Esophagus (tissue), 2 donors: Measurements from ENCODE around the gene ISG15. TPM values are rescaled to one million over a fixed set of nuclear protein-coding genes. Genes with fewer than 3 reads are reported as not detected.
"Not testable (repeated sequence)": the region's sequence is repeated elsewhere in the genome, so short reads cannot be mapped to it uniquely, and the experiment has no call there.

Experiments
- H3K27ac ChIP-seq, 2 donors: one replicate each; pipeline ENCODE4 v1.5.1; 2013; ENCODE audit warnings: low read depth in 2 of 2, mild to moderate bottlenecking in 2 of 2, inconsistent platforms in 1 of 2, low read length in 1 of 2, moderate library complexity in 1 of 2
- H3K27me3 ChIP-seq, 2 donors: one replicate each; pipeline ENCODE4 v1.6.1; 2013; ENCODE audit warnings: low read length in 2 of 2, control low read depth in 1 of 2, mild to moderate bottlenecking in 1 of 2; ENCODE audit not compliant: insufficient read depth in 2 of 2, control insufficient read depth in 1 of 2
- H3K36me3 ChIP-seq, 2 donors: one replicate each; pipeline ENCODE4 v1.6.1; 2013; ENCODE audit warnings: low read length in 1 of 2; ENCODE audit not compliant: control insufficient read depth in 2 of 2, insufficient read depth in 2 of 2
- H3K4me1 ChIP-seq, 2 donors: one replicate each; pipeline ENCODE4 v1.6.1; 2013; ENCODE audit warnings: low read length in 1 of 2; ENCODE audit not compliant: control insufficient read depth in 2 of 2, insufficient read depth in 2 of 2
- H3K4me3 ChIP-seq, 2 donors: one replicate each; pipeline ENCODE4 v1.5.1; 2013; ENCODE audit warnings: low read length in 2 of 2, mild to moderate bottlenecking in 2 of 2, low read depth in 1 of 2, moderate library complexity in 1 of 2
- H3K9me3 ChIP-seq, 2 donors: one replicate each; pipeline ENCODE4 v1.6.1; 2013; ENCODE audit warnings: mild to moderate bottlenecking in 2 of 2, low read depth in 1 of 2, low read length in 1 of 2, moderate library complexity in 1 of 2; ENCODE audit not compliant: control insufficient read depth in 2 of 2, insufficient read depth in 1 of 2
- WGBS, 2 donors: extraction: QIAGEN DNeasy Blood & Tissue Kit; methylation state at CpG; one replicate each; pipeline ENCODE4 v1.1.7; 2013; 5-methylcytosine and 5-hydroxymethylcytosine counted together
- polyA plus RNA-seq, 2 donors: library from polyadenylated mRNA; stranded (reverse); fragments of 200-250 nt; gene quantifications; one replicate each; pipeline ENCODE4 v1.2.3, GENCODE V29; 2013
- donor health status: healthy with polysubstance abuse.
- donor health status: Bipolar disorder and iron deficiency.

Gene ISG15
- polyA plus RNA-seq, 2 donors = 17.8 to 40.7 TPM

GRCh38 chr1:992362-992761 lies 20.9 kb upstream of the ISG15 start:
- Histone ChIP-seq H3K4me1 (no peaks in the 10 kb centered on the region), H3K27me3 (no peaks in the 10 kb centered on the region), H3K27ac (no peak overlapping the region), H3K9me3 (no peaks in the 10 kb centered on the region), H3K36me3 (no peaks in the 10 kb centered on the region), H3K4me3 (no peak overlapping the region)
- WGBS, 2 donors = 85 to 86% methylated on average over 7 of the region's 7 CpGs

- WGBS, 2 donors = 79 to 82% methylated on average over 15 of the region's 15 CpGs
- no peak overlapping the region for H3K4me3 ChIP-seq
- H3K4me1 ChIP-seq = peaks cover 4% of the 10 kb centered on the region in 2 donors
Measured at GRCh38 chr1:993379-993995, 19.8 kb upstream of the ISG15 start.

GRCh38 chr1:994546-994945 lies 18.8 kb upstream of the ISG15 start:
- WGBS, 2 donors = 85 to 87% methylated on average over 6 of the region's 6 CpGs
- not testable (repeated sequence) for H3K4me3 ChIP-seq, H3K27ac ChIP-seq, H3K27me3 ChIP-seq, H3K36me3 ChIP-seq, H3K9me3 ChIP-seq, H3K4me1 ChIP-seq

More at GRCh38 chr1:993379-993995, 19.8 kb upstream of the ISG15 start:
- Histone ChIP-seq H3K9me3 (no peaks in the 10 kb centered on the region), H3K27me3 (peaks cover 0 to 2% of the 10 kb centered on the region in 2 donors), H3K36me3 (no peaks in the 10 kb centered on the region), H3K27ac (no peak overlapping the region)

- no peak overlapping the region for H3K27ac ChIP-seq
- 32 to 33% methylated on average over 28 to 30 of the region's 30 CpGs for WGBS, 2 donors
- H3K4me3 ChIP-seq = no peak overlapping the region
- no peaks in the 10 kb centered on the region for H3K9me3 ChIP-seq
- no peaks in the 10 kb centered on the region for H3K36me3 ChIP-seq
- H3K4me1 ChIP-seq = peaks cover 4 to 12% of the 10 kb centered on the region in 2 donors
- H3K27me3 ChIP-seq = peaks cover 0 to 7% of the 10 kb centered on the region in 2 donors
Measured at GRCh38 chr1:995665-996633, 17.3 kb upstream of the ISG15 start.

GRCh38 chr1:996851-997712 lies 16.2 kb upstream of the ISG15 start:
- Histone ChIP-seq H3K36me3 (no peaks in the 10 kb centered on the region), H3K9me3 (no peaks in the 10 kb centered on the region), H3K4me1 (peaks cover 4 to 14% of the 10 kb centered on the region in 2 donors), H3K4me3 (no peak overlapping the region), H3K27me3 (peaks cover 0 to 7% of the 10 kb centered on the region in 2 donors), H3K27ac (no peak overlapping the region)
- 58% methylated on average over 21 to 24 of the region's 24 CpGs for WGBS, 2 donors

- 62 to 68% methylated on average over 3 of the region's 3 CpGs for WGBS, 2 donors
- H3K9me3 ChIP-seq = no peaks in the 10 kb centered on the region
- H3K36me3 ChIP-seq = no peaks in the 10 kb centered on the region
- no peak overlapping the region for H3K4me3 ChIP-seq
- no peak overlapping the region for H3K27ac ChIP-seq
- H3K27me3 ChIP-seq = peaks cover 0 to 7% of the 10 kb centered on the region in 2 donors
- H3K4me1 ChIP-seq = peaks cover 4 to 14% of the 10 kb centered on the region in 2 donors
Measured at GRCh38 chr1:997713-997992, 15.6 kb upstream of the ISG15 start.

GRCh38 chr1:997993-998744 lies 15.1 kb upstream of the ISG15 start:
- peaks cover 0 to 7% of the 10 kb centered on the region in 2 donors for H3K27me3 ChIP-seq
- H3K4me1 ChIP-seq = peaks cover 4 to 14% of the 10 kb centered on the region in 2 donors
- peak overlapping the region; percentile 22 to 59 for H3K4me3 ChIP-seq
- H3K9me3 ChIP-seq = no peaks in the 10 kb centered on the region
- no peaks in the 10 kb centered on the region for H3K36me3 ChIP-seq
- 25 to 27% methylated on average over 50 to 75 of the region's 75 CpGs for WGBS, 2 donors
- H3K27ac ChIP-seq = no peak overlapping the region

GRCh38 chr1:998745-998994 lies 14.6 kb upstream of the ISG15 start:
- Histone ChIP-seq H3K4me1 (peaks cover 4 to 14% of the 10 kb centered on the region in 2 donors), H3K4me3 (peak overlapping the region; percentile 59 to 64), H3K27me3 (peaks cover 0 to 7% of the 10 kb centered on the region in 2 donors), H3K27ac (no peak overlapping the region), H3K9me3 (no peaks in the 10 kb centered on the region), H3K36me3 (no peaks in the 10 kb centered on the region)
- 1 to 4% methylated on average over 15 to 27 of the region's 27 CpGs for WGBS, 2 donors
